ENCODE measurements around the gene CRACR2A. TPM values are rescaled to one million over a fixed set of nuclear protein-coding genes. Genes with fewer than 3 reads are reported as not detected.

CRACR2A gene
- total RNA-seq, 2 donors from 2014 or later = 1.1 to 4.7 TPM

GRCh38 chr12:3601461-3602150 lies 151.3 kb downstream of the CRACR2A start:
- H3K4me1 Mint-ChIP-seq = peaks cover 69% of the 10 kb centered on the region
- no peak overlapping the region for H3K27ac Mint-ChIP-seq
- H3K4me3 Mint-ChIP-seq = no peak overlapping the region
- Histone ChIP-seq H3K27me3 (ENCODE audit: control insufficient read depth, insufficient read depth, low read length, poor library complexity, severe bottlenecking) (peaks cover 6% of the 10 kb centered on the region), H3K4me3 (ENCODE audit: low read length) (no peak overlapping the region), H3K36me3 (ENCODE audit: control insufficient read depth, insufficient read depth, low read length) (no peaks in the 10 kb centered on the region), H3K9ac (ENCODE audit: extremely low read depth, low read length, poor library complexity, severe bottlenecking) (no peak overlapping the region), H3K9me3 (ENCODE audit: control insufficient read depth, low read length) (no peaks in the 10 kb centered on the region), H3K27ac (ENCODE audit: low read depth, low read length) (no peak overlapping the region), H3K4me1 (ENCODE audit: control insufficient read depth, insufficient read depth, low read length) (peaks cover 19% of the 10 kb centered on the region)
- WGBS, 2 experiments (ENCODE audit: insufficient coverage in 1 of 2, insufficient read length in 1 of 2) = 89 to 93% methylated on average over 13 to 23 of the region's 23 CpGs
- DNase-seq = no peak
- no peaks in the 10 kb centered on the region for H3K9me3 Mint-ChIP-seq
- H3K27me3 Mint-ChIP-seq (ENCODE audit: insufficient read depth) = peaks cover 11% of the 10 kb centered on the region
- H3K36me3 Mint-ChIP-seq (ENCODE audit: low read depth) = no peaks in the 10 kb centered on the region
- no peak for TF ChIP-seq CTCF (conservative IDR thresholded peaks at IDR 0.05)

GRCh38 chr12:3600951-3601350 lies 152.0 kb downstream of the CRACR2A start:
- Histone ChIP-seq H3K9me3 (ENCODE audit: control insufficient read depth, low read length) (no peaks in the 10 kb centered on the region), H3K36me3 (ENCODE audit: control insufficient read depth, insufficient read depth, low read length) (no peaks in the 10 kb centered on the region), H3K4me1 (ENCODE audit: control insufficient read depth, insufficient read depth, low read length) (peaks cover 22% of the 10 kb centered on the region), H3K9ac (ENCODE audit: extremely low read depth, low read length, poor library complexity, severe bottlenecking) (no peak overlapping the region), H3K27ac (ENCODE audit: low read depth, low read length) (no peak overlapping the region), H3K4me3 (ENCODE audit: low read length) (no peak overlapping the region), H3K27me3 (ENCODE audit: control insufficient read depth, insufficient read depth, low read length, poor library complexity, severe bottlenecking) (peaks cover 1% of the 10 kb centered on the region)
- H3K27ac Mint-ChIP-seq = no peak overlapping the region
- 90 to 100% methylated on average over 1 to 7 of the region's 7 CpGs for WGBS, 2 experiments (ENCODE audit: insufficient coverage in 1 of 2, insufficient read length in 1 of 2)
- no peak for DNase-seq
- no peaks in the 10 kb centered on the region for H3K36me3 Mint-ChIP-seq (ENCODE audit: low read depth)
- peaks cover 65% of the 10 kb centered on the region for H3K4me1 Mint-ChIP-seq
- TF ChIP-seq CTCF (conservative IDR thresholded peaks at IDR 0.05) = no peak
- peaks cover 8% of the 10 kb centered on the region for H3K27me3 Mint-ChIP-seq (ENCODE audit: insufficient read depth)
- H3K9me3 Mint-ChIP-seq = no peaks in the 10 kb centered on the region
- no peak overlapping the region for H3K4me3 Mint-ChIP-seq

GRCh38 chr12:3600039-3600720 lies 152.7 kb downstream of the CRACR2A start:
- Histone ChIP-seq H3K9me3 (ENCODE audit: control insufficient read depth, low read length) (no peaks in the 10 kb centered on the region), H3K27me3 (ENCODE audit: control insufficient read depth, insufficient read depth, low read length, poor library complexity, severe bottlenecking) (no peaks in the 10 kb centered on the region), H3K4me1 (ENCODE audit: control insufficient read depth, insufficient read depth, low read length) (peaks cover 22% of the 10 kb centered on the region), H3K36me3 (ENCODE audit: control insufficient read depth, insufficient read depth, low read length) (no peaks in the 10 kb centered on the region), H3K4me3 (ENCODE audit: low read length) (no peak overlapping the region), H3K9ac (ENCODE audit: extremely low read depth, low read length, poor library complexity, severe bottlenecking) (no peak overlapping the region), H3K27ac (ENCODE audit: low read depth, low read length) (no peak overlapping the region)
- Mint-ChIP-seq H3K27ac (peak overlapping the region; percentile 58), H3K36me3 (ENCODE audit: low read depth) (no peaks in the 10 kb centered on the region), H3K9me3 (no peaks in the 10 kb centered on the region), H3K4me1 (peaks cover 57% of the 10 kb centered on the region), H3K27me3 (ENCODE audit: insufficient read depth) (peaks cover 5% of the 10 kb centered on the region), H3K4me3 (no peak overlapping the region)
- peak; percentile 90 for DNase-seq
- TF ChIP-seq CTCF (conservative IDR thresholded peaks at IDR 0.05) = no peak
- WGBS, 2 experiments (ENCODE audit: insufficient coverage in 1 of 2, insufficient read length in 1 of 2) = 68% methylated on average over 14 of the region's 14 CpGs

Data from endodermal cell (in vitro differentiated cells).